Breast epithelium (tissue), 4 donors: ENCODE measurements around the gene CNTNAP2. TPM values are rescaled to one million over a fixed set of nuclear protein-coding genes. Genes with fewer than 3 reads are reported as not detected.
"Not testable (repeated sequence)": the region's sequence is repeated elsewhere in the genome, so short reads cannot be mapped to it uniquely, and the experiment has no call there.

Experiments used
- DNase-seq, 2 donors: peaks; one replicate each; pipeline ENCODE4 v3.0.0-alpha.2; 2019; ENCODE audit warnings: low spot score in 2 of 2
- H3K27ac ChIP-seq, 2 donors: fragments of 200-600 bp; sonication (generic) in 1 of 2; one replicate each; pipeline ENCODE4 v1.5.1; 2016 to 2019; ENCODE audit warnings: mild to moderate bottlenecking in 1 of 2
- H3K27me3 ChIP-seq, 2 donors: fragments of 200-600 bp; sonication (generic) in 1 of 2; one replicate each; pipeline versions ENCODE4 v1.5.1 to v1.6.0; 2017 to 2019; ENCODE audit warnings: control low read depth in 1 of 2, mild to moderate bottlenecking in 1 of 2
- H3K36me3 ChIP-seq: fragments of 200-600 bp; one replicate; pipeline ENCODE4 v1.5.1; 2019
- H3K4me1 ChIP-seq, 2 donors: fragments of 200-600 bp; sonication (generic); one replicate each; pipeline ENCODE4 v1.5.1; 2016 to 2019; ENCODE audit warnings: control low read depth in 1 of 2
- H3K4me3 ChIP-seq, 3 donors: fragments of 200-600 bp; sonication (generic); 1 replicate in 2 of 3; 2 replicates in 1 of 3; pipeline ENCODE4 v1.5.1; 2016 to 2019; ENCODE audit warnings: mild to moderate bottlenecking in 3 of 3, moderate library complexity in 2 of 3
- H3K9me3 ChIP-seq, 2 donors: fragments of 200-600 bp; sonication (generic) in 1 of 2; one replicate each; pipeline ENCODE4 v1.5.1; 2016 to 2019; ENCODE audit warnings: control low read depth in 1 of 2
- POLR2A ChIP-seq: fragments of 450-650 bp; IDR thresholded peaks from one replicate; pipeline ENCODE4 v1.6.1; 2016; ENCODE audit warnings: antibody characterized with exemption, mild to moderate bottlenecking, moderate library complexity
- POLR2AphosphoS5 ChIP-seq, 3 donors: sonication (generic); formaldehyde crosslinking; IDR thresholded peaks; one replicate each; pipeline ENCODE4 v1.6.1; 2017; ENCODE audit warnings: antibody characterized with exemption in 3 of 3
- intact Hi-C: fragments of 100-400 bp; cut with DNase I; formaldehyde crosslinking; loops from one replicate; pipeline ENCODE4 v1.15.1; 2023; ENCODE audit warnings: low total_unique reads
- total RNA-seq, 3 donors: library from RNA; depleted of rRNA; stranded (reverse); fragments of >200 nt; gene quantifications; one replicate each; pipeline ENCODE4 v1.1.0, GENCODE V29; 2016
- TF ChIP-seq, protein P1 (sequence below), 3 donors: fragments of 450-650 bp; IDR thresholded peaks; one replicate each; pipeline ENCODE4 v1.5.1; 2016 to 2017; ENCODE audit warnings: antibody characterized with exemption in 3 of 3, mild to moderate bottlenecking in 3 of 3, moderate library complexity in 3 of 3

Gene CNTNAP2
- total RNA-seq, 3 donors from 2014 or later: 0.29 to 0.66 TPM; not detected in 1

DNA sequence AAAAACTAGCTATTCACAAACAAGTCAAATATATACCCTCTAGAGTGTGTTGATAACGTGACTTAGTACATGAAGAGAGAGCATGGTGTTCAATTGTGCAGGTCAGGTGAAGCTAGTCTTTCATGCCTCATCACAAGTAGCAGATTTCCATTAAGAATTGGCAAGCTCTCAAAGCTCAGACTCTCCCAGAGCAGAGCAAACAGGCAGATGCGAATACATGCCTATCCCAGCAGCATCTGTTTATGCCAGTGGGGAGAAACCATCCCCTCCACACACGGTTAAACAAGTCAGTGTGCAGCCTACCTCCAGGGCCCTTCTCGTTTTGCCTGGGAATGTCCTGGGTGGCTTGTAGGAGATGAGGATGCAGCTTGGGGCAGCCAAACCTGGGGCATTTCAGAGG lies 1941.5 kb downstream of the CNTNAP2 start:
- H3K27me3 ChIP-seq: no peaks in the 10 kb centered on the region
- no peak overlapping the region for H3K27ac ChIP-seq
- intact Hi-C loops: no loop called here
- no peaks in the 10 kb centered on the region for H3K36me3 ChIP-seq
- no peak overlapping the region for H3K4me3 ChIP-seq
- DNase-seq: no peak
- H3K9me3 ChIP-seq: no peaks in the 10 kb centered on the region
- TF ChIP-seq, protein P1, sequence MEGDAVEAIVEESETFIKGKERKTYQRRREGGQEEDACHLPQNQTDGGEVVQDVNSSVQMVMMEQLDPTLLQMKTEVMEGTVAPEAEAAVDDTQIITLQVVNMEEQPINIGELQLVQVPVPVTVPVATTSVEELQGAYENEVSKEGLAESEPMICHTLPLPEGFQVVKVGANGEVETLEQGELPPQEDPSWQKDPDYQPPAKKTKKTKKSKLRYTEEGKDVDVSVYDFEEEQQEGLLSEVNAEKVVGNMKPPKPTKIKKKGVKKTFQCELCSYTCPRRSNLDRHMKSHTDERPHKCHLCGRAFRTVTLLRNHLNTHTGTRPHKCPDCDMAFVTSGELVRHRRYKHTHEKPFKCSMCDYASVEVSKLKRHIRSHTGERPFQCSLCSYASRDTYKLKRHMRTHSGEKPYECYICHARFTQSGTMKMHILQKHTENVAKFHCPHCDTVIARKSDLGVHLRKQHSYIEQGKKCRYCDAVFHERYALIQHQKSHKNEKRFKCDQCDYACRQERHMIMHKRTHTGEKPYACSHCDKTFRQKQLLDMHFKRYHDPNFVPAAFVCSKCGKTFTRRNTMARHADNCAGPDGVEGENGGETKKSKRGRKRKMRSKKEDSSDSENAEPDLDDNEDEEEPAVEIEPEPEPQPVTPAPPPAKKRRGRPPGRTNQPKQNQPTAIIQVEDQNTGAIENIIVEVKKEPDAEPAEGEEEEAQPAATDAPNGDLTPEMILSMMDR (IDR thresholded peaks at IDR 0.05): no peak
- TF ChIP-seq POLR2A: no peak
- no peak for TF ChIP-seq POLR2AphosphoS5 (IDR thresholded peaks at IDR 0.05)
- no peaks in the 10 kb centered on the region for H3K4me1 ChIP-seq

- Histone ChIP-seq H3K36me3 (no peaks in the 10 kb centered on the region), H3K4me1 (no peaks in the 10 kb centered on the region), H3K4me3 (no peak overlapping the region), H3K27me3 (no peaks in the 10 kb centered on the region), H3K27ac (no peak overlapping the region), H3K9me3 (no peaks in the 10 kb centered on the region)
- TF ChIP-seq, protein P1 (IDR thresholded peaks at IDR 0.05): no peak
- no peak for TF ChIP-seq POLR2A
- no peak for TF ChIP-seq POLR2AphosphoS5 (IDR thresholded peaks at IDR 0.05)
- intact Hi-C loops: no loop called here
- DNase-seq: no peak
Measured at GRCh38 chr7:148058753-148059152, 1942.2 kb downstream of the CNTNAP2 start.

- Histone ChIP-seq H3K4me3 (no peak overlapping the region), H3K4me1 (no peaks in the 10 kb centered on the region), H3K9me3 (no peaks in the 10 kb centered on the region), H3K36me3 (no peaks in the 10 kb centered on the region), H3K27me3 (no peaks in the 10 kb centered on the region), H3K27ac (no peak overlapping the region)
- TF ChIP-seq, protein P1 (IDR thresholded peaks at IDR 0.05): no peak
- TF ChIP-seq POLR2A (no peak), POLR2AphosphoS5 (IDR thresholded peaks at IDR 0.05) (no peak)
- no peak for DNase-seq
- intact Hi-C loops: no loop called here
Measured at GRCh38 chr7:148060724-148061123, 1944.1 kb downstream of the CNTNAP2 start.

DNA sequence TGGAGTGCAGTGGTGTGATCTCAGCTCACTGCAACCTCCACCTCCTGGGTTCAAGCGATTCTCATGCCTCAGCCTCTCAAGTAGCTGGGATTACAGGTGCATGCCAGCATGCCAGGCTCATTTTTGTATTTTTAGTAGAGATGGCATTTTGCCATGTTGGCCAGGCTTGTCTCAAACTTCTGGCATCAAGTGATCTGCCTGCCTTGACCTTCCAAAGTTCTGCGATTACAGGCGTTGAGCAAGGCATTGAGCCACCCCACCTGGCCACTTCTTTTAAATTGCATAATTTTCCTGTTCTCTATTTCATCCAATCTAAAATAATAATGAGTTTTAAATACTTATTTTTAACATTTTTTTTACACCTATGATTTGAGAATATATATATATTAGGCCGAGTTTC lies 1961.5 kb downstream of the CNTNAP2 start:
- intact Hi-C loops, H3K4me1 ChIP-seq, H3K27ac ChIP-seq, H3K36me3 ChIP-seq, H3K27me3 ChIP-seq, H3K4me3 ChIP-seq, DNase-seq, H3K9me3 ChIP-seq: not testable (repeated sequence)

DNA sequence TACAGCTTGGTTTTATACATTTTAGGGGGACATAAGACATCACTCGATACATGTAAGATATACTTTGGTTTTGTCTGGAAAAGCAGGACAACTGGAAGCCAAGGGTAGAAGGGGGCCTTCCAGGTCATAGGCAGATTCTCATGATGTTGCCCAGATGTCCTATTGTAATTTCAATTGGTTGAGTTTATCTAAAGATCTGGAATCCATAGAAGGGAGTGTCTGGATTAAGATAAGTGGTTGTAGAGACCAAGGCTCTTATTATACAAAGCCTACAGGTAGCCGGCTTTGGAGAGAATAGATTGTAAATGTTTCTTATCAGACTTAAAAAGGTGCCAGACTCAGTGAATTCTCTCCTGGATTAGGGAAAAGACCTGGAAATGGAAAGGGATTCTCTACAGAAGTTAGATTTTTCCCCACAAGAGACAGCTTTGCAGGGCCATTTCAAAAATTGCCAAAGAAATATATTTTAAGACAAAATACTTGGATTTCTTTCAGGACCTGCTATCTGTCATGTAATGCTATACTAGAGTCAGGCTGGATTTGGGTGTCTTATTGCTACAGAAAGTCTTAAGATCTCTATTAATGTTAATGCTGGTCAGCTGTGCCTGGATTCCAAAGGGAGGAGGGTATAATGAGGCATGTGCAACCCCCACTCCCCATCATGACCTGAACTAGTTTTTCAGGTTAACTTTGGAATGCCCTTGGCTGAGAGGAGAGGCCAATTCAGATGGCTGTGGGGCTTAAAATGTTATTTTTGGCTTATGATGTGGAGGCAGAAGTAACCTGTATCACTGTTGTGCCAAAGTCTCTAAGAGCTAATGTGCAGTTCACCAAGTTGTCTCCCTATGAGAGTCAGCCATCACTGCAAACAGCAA lies 1962.8 kb downstream of the CNTNAP2 start:
- DNase-seq: no peak
- no peaks in the 10 kb centered on the region for H3K9me3 ChIP-seq
- TF ChIP-seq, protein P1 (IDR thresholded peaks at IDR 0.05): no peak
- TF ChIP-seq POLR2A: no peak
- TF ChIP-seq POLR2AphosphoS5 (IDR thresholded peaks at IDR 0.05): no peak
- H3K27ac ChIP-seq: no peak overlapping the region
- intact Hi-C loops: no loop called here
- H3K4me3 ChIP-seq: no peak overlapping the region
- H3K4me1 ChIP-seq: no peaks in the 10 kb centered on the region
- no peaks in the 10 kb centered on the region for H3K27me3 ChIP-seq
- no peaks in the 10 kb centered on the region for H3K36me3 ChIP-seq
